GM19240 (cell line): Measurements from ENCODE around the gene SUPT3H.
"Not testable (repeated sequence)": the region's sequence is repeated elsewhere in the genome, so short reads cannot be mapped to it uniquely, and the experiment has no call there.

Source experiments
- DNase-seq: peaks from one replicate; pipeline ENCODE4 v3.0.0; 2011; ENCODE audit warnings: low spot score; ENCODE audit not compliant: insufficient read length

Gene SUPT3H

GRCh38 chr6:45184040-45184439, 193.7 kb downstream of the SUPT3H start:
- DNase-seq: no peak

DNA sequence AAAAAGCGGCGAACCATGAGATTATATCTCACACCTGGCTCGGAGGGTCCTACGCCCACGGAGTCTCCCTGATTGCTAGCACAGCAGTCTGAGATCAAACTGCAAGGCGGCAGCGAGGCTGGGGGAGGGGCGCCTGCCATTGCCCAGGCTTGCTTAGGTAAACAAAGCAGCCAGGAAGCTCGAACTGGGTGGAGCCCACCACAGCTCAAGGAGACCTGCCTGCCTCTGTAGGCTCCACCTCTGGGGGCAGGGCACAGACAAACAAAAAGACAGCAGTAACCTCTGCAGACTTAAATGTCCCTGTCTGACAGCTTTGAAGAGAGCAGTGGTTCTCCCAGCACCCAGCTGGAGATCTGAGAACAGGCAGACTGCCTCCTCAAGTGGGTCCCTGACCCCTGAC, 201.4 kb downstream of the SUPT3H start:
- not testable (repeated sequence) for DNase-seq

DNA sequence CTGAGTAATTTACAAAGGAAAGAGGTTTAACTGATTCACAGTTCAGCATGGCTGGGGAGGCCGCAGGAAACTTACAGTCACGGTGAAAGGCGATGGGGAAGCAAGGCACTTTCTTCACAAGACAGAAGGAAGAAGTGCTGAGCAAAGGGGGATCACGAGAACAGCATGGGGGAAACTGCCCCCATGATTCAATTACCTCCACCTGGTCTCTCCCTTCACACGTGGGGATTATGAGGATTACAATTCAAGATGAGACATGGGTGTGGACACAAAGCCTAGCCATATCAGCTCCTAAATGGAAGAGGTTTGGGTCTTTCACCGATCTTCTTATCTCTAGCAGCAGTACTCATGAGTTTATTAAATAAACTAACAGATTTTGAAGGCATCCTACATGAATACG, 202.5 kb downstream of the SUPT3H start:
- no peak for DNase-seq

GRCh38 chr6:45174045-45174444, 203.7 kb downstream of the SUPT3H start:
- DNase-seq: no peak

DNA sequence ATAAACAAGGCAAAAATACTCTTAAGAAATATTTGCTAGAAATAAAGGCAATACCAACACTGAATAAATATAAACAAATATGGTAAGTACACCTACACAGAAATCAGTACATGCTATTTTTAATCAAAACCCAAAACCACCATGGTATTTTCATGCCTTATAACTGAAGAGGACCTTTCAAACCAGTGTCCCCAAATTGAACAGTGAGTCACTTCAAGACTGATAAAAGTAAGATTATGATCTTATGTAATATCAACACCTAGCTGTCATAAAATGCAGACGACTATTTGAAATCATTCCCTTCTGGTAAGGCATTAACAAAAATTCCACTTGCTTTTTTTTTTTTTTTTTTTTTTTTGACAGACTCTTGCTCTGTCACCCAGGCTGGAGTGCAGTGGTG, 206.4 kb downstream of the SUPT3H start:
- DNase-seq: no peak

- no peak for DNase-seq
These were observed 207.4 kb downstream of the SUPT3H start for GRCh38 chr6:45170309-45170708.

- no peak for DNase-seq
These were observed 207.9 kb downstream of the SUPT3H start for GRCh38 chr6:45169815-45170214.

- DNase-seq: no peak
These were observed 213.6 kb downstream of the SUPT3H start for GRCh38 chr6:45163952-45164766.

GRCh38 chr6:45160305-45160704, 217.4 kb downstream of the SUPT3H start:
- DNase-seq: no peak

DNA sequence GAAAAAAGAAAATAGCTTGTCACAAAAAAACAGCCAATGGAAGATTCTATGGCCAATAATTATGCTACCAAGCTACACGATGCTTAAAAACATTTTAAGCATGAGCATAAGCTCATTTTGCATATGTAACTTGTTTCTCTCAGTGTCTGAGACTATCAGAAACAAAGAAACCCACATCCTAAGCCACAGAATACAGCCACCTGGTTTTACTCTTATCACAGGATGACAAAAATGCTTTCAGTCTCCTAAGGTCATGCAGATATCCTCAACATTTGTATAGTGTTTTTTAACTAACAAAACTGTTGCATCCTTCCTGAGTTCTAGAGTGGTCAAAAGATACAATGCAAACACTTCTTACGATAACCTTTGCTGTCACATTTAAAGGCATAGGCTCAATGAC, 221.7 kb downstream of the SUPT3H start:
- DNase-seq: peak; percentile 4

- no peak for DNase-seq
These were observed 222.3 kb downstream of the SUPT3H start for GRCh38 chr6:45155341-45155894.

GRCh38 chr6:45154679-45155078, 223.1 kb downstream of the SUPT3H start:
- DNase-seq: no peak

GRCh38 chr6:45148711-45149341, 228.9 kb downstream of the SUPT3H start:
- no peak for DNase-seq

DNA sequence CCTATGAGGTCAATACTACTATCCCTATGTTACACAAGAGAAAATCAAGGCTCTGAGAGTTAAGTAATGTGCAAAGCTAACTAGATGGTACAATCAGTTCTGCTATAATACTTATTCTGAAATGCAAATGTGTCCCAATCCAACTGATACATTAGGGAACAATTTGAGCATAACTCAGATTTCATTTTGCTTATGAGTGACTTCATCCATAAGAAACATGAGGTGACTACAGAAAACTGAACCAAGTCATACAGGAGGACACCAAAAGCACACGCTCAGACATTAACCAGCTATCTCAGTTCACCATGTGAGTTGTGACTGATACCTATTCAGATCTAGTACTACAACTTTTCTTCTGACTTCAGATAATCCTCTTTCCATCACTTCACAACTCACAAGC, 229.5 kb downstream of the SUPT3H start:
- no peak for DNase-seq

- DNase-seq: not testable (repeated sequence)
These were observed 232.1 kb downstream of the SUPT3H start for GRCh38 chr6:45145658-45146057.

DNA sequence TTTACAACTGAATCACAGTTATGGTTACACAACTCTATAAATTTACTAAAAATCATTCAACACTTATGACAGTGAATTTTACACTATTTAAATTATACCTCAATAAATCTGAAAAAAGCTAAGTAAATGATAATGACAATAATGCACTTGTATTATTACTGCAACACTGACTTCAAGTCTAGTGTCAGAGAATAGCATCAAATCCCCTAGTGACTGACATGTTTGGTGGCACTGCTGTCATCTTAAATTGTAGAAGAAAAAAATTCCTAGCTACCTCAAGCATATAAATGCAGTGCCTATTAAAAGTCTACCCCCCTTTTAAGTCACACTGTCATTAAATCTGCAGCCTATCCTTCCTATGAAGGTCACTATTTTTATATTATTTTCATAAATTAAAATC, 239.0 kb downstream of the SUPT3H start:
- no peak for DNase-seq

- no peak for DNase-seq
These were observed 241.2 kb downstream of the SUPT3H start for GRCh38 chr6:45136495-45136894.

DNA sequence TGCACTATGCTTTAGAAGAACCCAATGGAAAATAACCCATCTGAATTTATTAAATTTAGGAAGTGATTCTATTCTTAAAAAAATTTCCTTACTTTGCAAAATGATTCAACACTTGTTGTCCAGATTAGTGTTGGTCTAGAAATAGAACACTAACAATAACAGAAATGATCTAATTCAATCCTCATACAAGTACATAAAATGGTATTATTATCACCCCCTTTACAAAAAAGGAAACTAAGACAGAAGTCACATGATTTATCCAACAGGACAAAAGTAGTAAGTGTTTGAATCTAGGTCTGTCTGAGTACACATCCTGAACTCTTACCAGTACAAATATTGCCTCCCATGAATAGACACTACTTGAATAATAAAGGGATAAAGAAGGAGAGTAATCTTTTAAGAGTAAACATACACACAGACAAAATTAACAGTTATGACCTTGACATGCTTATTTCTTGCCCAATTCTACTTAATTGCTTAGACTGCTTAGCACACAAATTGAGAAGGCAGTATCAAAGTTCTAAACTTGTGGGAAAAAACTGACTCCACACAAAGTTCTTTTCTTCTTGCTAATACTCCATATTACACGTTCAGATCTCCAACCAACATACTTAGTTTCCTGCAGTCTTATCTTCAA, 245.0 kb downstream of the SUPT3H start:
- DNase-seq: no peak

GRCh38 chr6:45132059-45132458, 245.7 kb downstream of the SUPT3H start:
- no peak for DNase-seq

DNA sequence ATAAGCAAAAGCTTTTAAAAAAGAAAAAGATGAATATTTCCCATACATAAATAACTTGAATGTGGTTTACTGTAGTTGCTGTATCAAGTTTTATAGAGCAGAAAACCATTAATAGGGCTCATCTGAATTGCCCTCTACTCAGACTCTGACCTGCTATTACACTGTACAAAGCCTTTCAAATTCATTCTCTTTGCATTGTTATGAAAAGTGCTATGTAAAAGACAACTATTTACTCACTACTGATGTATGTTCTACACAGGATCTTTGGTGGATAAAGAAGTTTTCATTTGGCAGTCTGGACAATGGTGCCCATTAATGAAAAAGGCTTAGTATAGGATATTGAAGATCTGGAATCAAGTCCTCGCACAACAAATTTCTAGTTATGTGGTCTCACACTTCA, 248.7 kb downstream of the SUPT3H start:
- DNase-seq: no peak

DNA sequence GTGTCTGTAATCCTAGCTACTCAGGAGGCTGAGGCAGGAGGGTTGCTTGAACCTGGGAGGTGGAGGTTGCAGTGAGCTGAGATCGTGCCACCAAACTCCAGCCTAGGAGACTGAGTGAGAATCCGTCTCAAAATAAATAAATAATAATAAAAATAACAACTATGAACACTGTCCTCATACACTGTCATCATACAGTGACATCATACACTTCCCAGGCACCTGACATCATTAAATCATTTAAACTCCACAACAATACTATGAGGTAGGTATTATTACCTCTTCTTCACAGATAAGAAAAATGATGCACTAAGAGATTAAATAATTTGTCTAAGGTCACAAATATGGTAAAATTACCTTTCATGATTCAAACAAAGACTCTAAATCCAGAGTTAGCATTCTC, 250.5 kb downstream of the SUPT3H start:
- no peak for DNase-seq

DNA sequence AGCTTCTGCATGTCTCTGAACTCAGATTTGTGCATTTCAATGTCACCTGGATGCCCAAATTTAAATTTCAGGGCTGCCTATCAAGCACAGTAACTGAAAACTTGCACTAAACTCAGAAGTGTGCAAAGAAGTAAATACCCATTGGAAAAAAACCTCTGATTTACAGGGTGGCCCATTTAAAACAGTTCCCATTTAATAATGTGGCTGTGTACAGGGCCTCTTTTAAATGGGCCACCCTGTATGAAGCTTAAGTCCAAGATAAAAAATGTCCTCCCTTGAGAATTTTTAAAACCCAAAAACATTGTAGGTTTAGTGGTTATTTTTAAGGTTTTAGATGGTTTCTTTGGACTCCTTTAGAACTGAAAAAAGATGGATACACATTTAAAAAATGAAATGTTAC, 251.7 kb downstream of the SUPT3H start:
- DNase-seq: no peak
